Small intestine (tissue), 7 donors: ENCODE results near the gene NDUFS1. TPM values are rescaled to one million over a fixed set of nuclear protein-coding genes. Genes with fewer than 3 reads are reported as not detected.
"Not testable (repeated sequence)": the region's sequence is repeated elsewhere in the genome, so short reads cannot be mapped to it uniquely, and the experiment has no call there.

Experiments used
- DNase-seq, 2 donors: peaks; one replicate each; pipeline versions ENCODE4 v3.0.0 to v3.0.0-alpha.2; 2013
- FAIRE-seq: peaks from 2 replicates; lab custom pipeline; 2012; peaks lifted over from hg19 to GRCh38; lab: Jason Lieb, UNC
- H3K27ac ChIP-seq, 3 donors: one replicate each; pipeline ENCODE4 v1.5.1; 2013; ENCODE audit warnings: low read length in 2 of 3, mild to moderate bottlenecking in 2 of 3, control low read depth in 1 of 3, inconsistent platforms in 1 of 3, low read depth in 1 of 3, moderate library complexity in 1 of 3
- H3K27me3 ChIP-seq, 3 donors: one replicate each; pipeline ENCODE4 v1.6.1; 2013; ENCODE audit warnings: low read length in 3 of 3, inconsistent platforms in 1 of 3; ENCODE audit not compliant: control insufficient read depth in 3 of 3, insufficient read depth in 3 of 3
- H3K36me3 ChIP-seq, 3 donors: one replicate each; pipeline ENCODE4 v1.6.1; 2013; ENCODE audit warnings: low read length in 3 of 3, inconsistent platforms in 1 of 3, low read depth in 1 of 3, mild to moderate bottlenecking in 1 of 3, moderate library complexity in 1 of 3; ENCODE audit not compliant: control insufficient read depth in 3 of 3, insufficient read depth in 2 of 3
- H3K4me1 ChIP-seq, 3 donors: one replicate each; pipeline ENCODE4 v1.6.1; 2013; ENCODE audit warnings: low read length in 2 of 3, inconsistent platforms in 1 of 3, low read depth in 1 of 3, mild to moderate bottlenecking in 1 of 3, moderate library complexity in 1 of 3; ENCODE audit not compliant: control insufficient read depth in 3 of 3, insufficient read depth in 2 of 3
- H3K4me3 ChIP-seq, 3 donors: one replicate each; pipeline ENCODE4 v1.5.1; 2013; ENCODE audit warnings: low read length in 3 of 3, control low read depth in 1 of 3, inconsistent platforms in 1 of 3, low read depth in 1 of 3, mild to moderate bottlenecking in 1 of 3, moderate library complexity in 1 of 3
- H3K9me3 ChIP-seq, 2 donors: one replicate each; pipeline ENCODE4 v1.6.1; 2013; ENCODE audit warnings: low read depth in 1 of 2, low read length in 1 of 2; ENCODE audit not compliant: control insufficient read depth in 2 of 2, insufficient read depth in 1 of 2
- WGBS, 3 donors: extraction: QIAGEN DNeasy Blood & Tissue Kit; methylation state at CpG; one replicate each; pipeline ENCODE4 v1.1.7; 2013; 5-methylcytosine and 5-hydroxymethylcytosine counted together
- polyA plus RNA-seq, 4 donors: library from polyadenylated mRNA; stranded (reverse) in 3 of 4; unstranded in 1 of 4; fragments of 200-250 nt in 3 of 4; fragments of 120-200 nt in 1 of 4; gene quantifications; one replicate each; pipeline versions ENCODE4 v1.2.1 to v1.2.3, GENCODE V29; 2013
- donor health status: healthy with polysubstance abuse.
- donor health status: control.
- donor health status: control.
- donor health status: Bipolar disorder and iron deficiency.
- donor health status: healthy.

The NDUFS1 gene
- polyA plus RNA-seq, 4 donors = 33.5 to 60.5 (median 50.8) TPM

DNA sequence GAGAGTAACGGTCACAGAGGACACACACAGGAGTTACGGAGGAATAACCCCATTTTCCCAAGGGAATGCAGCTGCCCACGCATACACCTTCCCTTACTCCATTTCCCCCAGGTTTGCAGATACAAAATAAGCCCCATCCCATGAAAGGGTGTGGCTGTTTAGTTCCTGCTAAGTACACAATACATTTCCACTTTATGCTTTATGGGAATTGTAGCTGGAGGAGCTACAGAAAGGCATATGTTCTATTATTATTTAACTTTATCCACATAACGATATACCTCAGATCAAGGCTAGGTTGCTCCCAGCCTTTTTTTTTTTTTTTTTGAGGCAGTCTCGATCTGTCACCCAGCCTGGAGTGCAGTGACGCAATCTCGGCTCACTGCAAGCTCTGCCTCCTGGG is 50.5 kb downstream of the NDUFS1 start:
- Histone ChIP-seq H3K4me1 (no peaks in the 10 kb centered on the region), H3K4me3 (no peak overlapping the region), H3K27me3 (no peaks in the 10 kb centered on the region), H3K36me3 (peaks cover 0 to 3% (median 1%) of the 10 kb centered on the region in 3 donors), H3K9me3 (peaks cover 0 to 2% of the 10 kb centered on the region in 2 donors), H3K27ac (no peak overlapping the region)
- FAIRE-seq = no peak
- WGBS, 3 donors = 76 to 80% (median 77%) methylated on average over 7 of the region's 7 CpGs
- DNase-seq = no peak

DNA sequence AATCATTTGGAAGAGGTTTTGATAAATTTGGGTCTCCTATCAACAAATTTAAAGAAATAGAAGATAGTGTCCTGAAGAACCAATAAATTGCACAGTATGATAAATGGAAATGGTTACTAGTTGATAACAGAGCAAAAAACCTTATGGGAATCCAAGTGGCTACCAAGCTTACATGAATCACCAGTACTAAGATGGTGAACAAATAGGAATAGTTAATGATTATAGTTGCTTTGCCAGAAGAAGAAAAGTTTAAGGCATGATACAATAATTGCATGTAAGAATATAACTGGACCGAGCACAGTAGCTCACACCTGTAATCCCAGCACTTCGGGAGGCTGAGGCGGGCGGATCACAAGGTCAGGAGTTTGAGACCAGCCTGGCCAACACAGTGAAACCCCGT is 53.7 kb downstream of the NDUFS1 start:
- Histone ChIP-seq H3K4me3 (no peak overlapping the region), H3K27ac (no peak overlapping the region), H3K27me3 (no peaks in the 10 kb centered on the region), H3K36me3 (peaks cover 0 to 5% (median 1%) of the 10 kb centered on the region in 3 donors), H3K9me3 (no peaks in the 10 kb centered on the region), H3K4me1 (no peaks in the 10 kb centered on the region)
- FAIRE-seq (no peak), DNase-seq (no peak)
- 94 to 100% (median 99%) methylated on average over 5 of the region's 5 CpGs for WGBS, 3 donors

DNA sequence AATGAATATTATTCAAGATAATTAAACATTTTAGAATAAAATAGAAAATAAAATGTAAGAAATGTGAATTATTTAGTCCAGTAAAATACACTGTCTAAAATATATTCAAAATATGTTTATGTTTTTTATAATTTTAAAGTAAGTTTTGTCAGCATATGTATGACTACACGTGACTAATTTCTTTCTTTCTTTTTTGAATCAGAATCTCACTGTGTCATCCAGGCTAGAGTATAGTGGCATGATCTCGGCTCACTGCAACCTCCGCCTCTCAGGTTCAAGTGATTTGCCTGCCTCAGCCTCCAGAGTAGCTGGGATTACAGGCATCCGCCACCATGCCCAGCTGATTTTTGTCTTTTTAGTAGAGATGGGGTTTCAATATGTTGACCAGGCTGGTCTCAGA is 54.2 kb downstream of the NDUFS1 start:
- Histone ChIP-seq H3K4me3 (no peak overlapping the region), H3K27ac (no peak overlapping the region), H3K36me3 (peaks cover 0 to 5% (median 1%) of the 10 kb centered on the region in 3 donors), H3K9me3 (no peaks in the 10 kb centered on the region), H3K27me3 (no peaks in the 10 kb centered on the region), H3K4me1 (no peaks in the 10 kb centered on the region)
- FAIRE-seq = no peak
- 88 to 94% (median 92%) methylated on average over 4 of the region's 4 CpGs for WGBS, 3 donors
- no peak for DNase-seq

DNA sequence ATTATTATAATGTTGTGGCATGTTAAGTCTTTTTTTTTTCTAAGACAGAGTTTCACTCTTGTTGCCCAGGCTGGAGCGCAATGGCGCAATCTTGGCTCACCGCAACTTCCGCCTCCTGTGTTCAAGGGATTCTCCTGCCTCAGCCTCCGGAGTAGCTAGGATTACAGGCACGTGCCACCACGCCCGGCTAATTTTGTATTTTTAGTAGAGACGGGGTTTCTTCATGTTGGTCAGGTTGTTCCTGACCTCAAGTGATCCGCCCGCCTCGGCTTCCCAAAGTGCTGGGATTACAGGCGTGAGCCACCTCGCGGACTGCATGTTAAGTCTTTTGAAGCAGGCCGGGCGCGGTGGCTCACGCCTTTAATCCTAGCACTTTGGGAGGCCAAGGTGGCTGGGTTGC is 60.4 kb downstream of the NDUFS1 start:
- WGBS, 3 donors = 93 to 96% (median 95%) methylated on average over 19 of the region's 19 CpGs

DNA sequence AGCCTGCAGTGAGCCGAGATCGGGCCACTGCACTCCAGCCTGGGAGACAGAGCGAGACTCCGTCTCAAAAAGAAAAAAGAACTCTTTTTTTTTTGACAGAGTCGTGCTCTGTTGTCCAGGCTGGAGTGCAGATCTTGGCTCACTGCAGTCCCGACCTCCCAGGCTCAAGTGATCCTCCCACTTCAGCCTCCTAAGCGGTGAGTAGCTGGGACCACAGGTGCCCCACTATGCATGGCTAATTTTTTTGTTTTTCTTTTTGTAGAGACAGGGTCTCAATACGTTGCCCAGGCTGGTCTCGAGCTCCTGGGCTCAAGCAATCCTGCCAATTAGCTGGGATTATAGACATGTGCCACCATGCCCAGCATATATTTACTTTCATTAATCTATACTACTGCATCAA is 60.8 kb downstream of the NDUFS1 start:
- no peak overlapping the region for H3K27ac ChIP-seq
- H3K4me1 ChIP-seq = no peaks in the 10 kb centered on the region
- H3K4me3 ChIP-seq = no peak overlapping the region
- H3K36me3 ChIP-seq = peaks cover 0 to 11% (median 1%) of the 10 kb centered on the region in 3 donors
- no peaks in the 10 kb centered on the region for H3K27me3 ChIP-seq
- FAIRE-seq (no peak), DNase-seq (no peak)
- no peaks in the 10 kb centered on the region for H3K9me3 ChIP-seq
- 92 to 96% (median 96%) methylated on average over 9 of the region's 9 CpGs for WGBS, 3 donors

More for the DNA sequence above, 60.4 kb downstream of the NDUFS1 start:
- H3K27ac ChIP-seq, H3K4me1 ChIP-seq, DNase-seq, FAIRE-seq, H3K27me3 ChIP-seq, H3K4me3 ChIP-seq, H3K9me3 ChIP-seq: not testable (repeated sequence)
- H3K36me3 ChIP-seq = peaks cover 0 to 11% (median 0%) of the 10 kb centered on the region in 3 donors

DNA sequence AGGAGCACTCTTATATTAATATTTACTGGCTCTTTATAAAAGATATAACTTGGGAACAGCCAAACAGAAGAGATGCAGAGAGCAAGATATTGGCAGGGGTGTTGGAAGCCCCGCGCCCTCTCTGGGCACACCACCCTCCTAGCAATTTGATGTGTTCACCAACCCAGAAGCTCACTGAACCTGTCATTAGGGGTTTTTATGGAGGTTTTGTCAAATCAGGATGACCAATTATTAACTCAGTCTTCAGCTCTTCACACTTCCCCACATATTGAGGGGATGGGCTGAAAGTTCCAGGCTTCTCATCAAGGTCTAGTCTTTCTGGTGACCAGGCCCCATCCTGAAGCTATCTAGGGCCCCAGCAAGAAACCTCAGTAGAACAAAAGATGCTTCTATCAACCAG is 62.4 kb downstream of the NDUFS1 start:
- Histone ChIP-seq H3K9me3 (no peaks in the 10 kb centered on the region), H3K4me1 (no peaks in the 10 kb centered on the region), H3K27me3 (no peaks in the 10 kb centered on the region), H3K4me3 (no peak overlapping the region), H3K27ac (no peak overlapping the region), H3K36me3 (peaks cover 0 to 9% (median 3%) of the 10 kb centered on the region in 3 donors)
- WGBS, 3 donors = 95 to 98% (median 97%) methylated on average over 2 of the region's 2 CpGs
- DNase-seq = no peak
- FAIRE-seq = no peak

DNA sequence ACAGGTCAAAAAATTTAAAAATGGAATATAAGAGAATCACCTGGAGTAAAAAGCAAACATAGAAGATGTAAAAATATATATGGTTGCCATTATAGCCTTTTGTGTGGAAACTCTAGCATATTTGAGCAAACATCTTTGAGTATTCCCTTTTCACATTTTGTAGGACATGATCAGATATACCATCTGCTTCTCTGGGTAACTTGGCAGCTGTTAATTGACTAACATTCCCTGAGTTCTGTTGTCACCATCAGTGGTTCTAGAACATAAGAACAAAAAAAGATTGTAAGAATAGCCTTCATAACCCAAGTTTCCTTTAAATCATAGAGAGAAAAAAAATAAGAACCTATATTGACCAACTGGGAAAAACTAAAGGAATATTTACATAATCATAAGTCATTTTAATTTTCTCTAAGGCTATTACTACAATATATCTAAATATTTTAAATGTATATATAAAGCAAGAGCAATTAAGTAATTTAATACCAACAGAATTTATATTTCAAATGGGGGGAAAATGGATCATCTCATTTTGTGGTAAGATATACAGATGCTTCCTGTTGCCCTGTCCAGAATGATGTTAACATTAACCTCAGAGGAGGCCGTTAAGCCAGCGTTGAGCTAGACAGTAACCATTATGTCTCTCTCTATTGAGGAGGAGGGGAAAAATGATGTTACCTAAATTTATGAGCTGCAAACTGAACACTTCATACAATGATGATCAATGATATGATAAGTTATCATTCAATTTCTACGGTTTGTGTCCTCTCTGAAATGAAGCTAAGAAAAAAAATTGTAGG is 63.5 kb downstream of the NDUFS1 start:
- Histone ChIP-seq H3K27ac (no peak overlapping the region), H3K4me3 (no peak overlapping the region), H3K27me3 (no peaks in the 10 kb centered on the region), H3K4me1 (no peaks in the 10 kb centered on the region), H3K36me3 (peaks cover 0 to 9% (median 3%) of the 10 kb centered on the region in 3 donors), H3K9me3 (no peaks in the 10 kb centered on the region)
- 51 to 83% (median 80%) methylated on average over 3 of the region's 3 CpGs for WGBS, 3 donors
- no peak for DNase-seq
- no peak for FAIRE-seq

DNA sequence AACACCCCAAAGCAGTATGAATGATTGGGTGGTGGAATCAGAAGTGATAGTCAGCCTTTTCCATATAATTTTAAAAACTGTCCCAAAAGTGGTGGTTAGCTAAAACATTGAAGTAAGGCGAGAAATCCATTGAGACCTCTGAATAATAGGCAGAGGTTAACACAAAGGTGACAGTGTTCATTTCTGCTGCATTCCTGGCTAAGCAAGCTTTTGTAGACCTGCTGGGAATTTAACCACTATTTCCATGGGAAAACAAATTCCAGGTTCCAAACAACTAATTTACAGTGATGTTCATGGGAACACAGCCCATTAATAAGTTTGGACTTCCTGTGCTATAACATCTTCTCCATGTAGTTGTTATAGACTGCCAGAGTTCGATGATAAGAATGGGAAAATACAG is 66.9 kb downstream of the NDUFS1 start:
- FAIRE-seq (no peak), DNase-seq (no peak)
- Histone ChIP-seq H3K36me3 (peaks cover 0 to 14% (median 3%) of the 10 kb centered on the region in 3 donors), H3K9me3 (no peaks in the 10 kb centered on the region), H3K4me1 (peaks cover 0 to 2% (median 0%) of the 10 kb centered on the region in 3 donors), H3K27ac (no peak overlapping the region), H3K27me3 (no peaks in the 10 kb centered on the region), H3K4me3 (no peak overlapping the region)
- 92 to 97% (median 96%) methylated on average over 2 of the region's 2 CpGs for WGBS, 3 donors
